Measurements from ENCODE around the gene REEP6. TPM values are rescaled to one million over a fixed set of nuclear protein-coding genes. Genes with fewer than 3 reads are reported as not detected.

The REEP6 gene
- total and polyA plus RNA-seq, 2 of the 8 experiments (the other 6 are each of a cell fraction or from before 2014, with no cell fraction given): 12.6 to 20.7 TPM

GRCh38 chr19:1490311-1491113 is 469 bp upstream of the REEP6 start, which contains the start of gene PCSK4 (continued):
- TF ChIP-seq SRF (IDR thresholded peaks at IDR 0.05; ENCODE audit: low read depth, low read length): no peak
- no peak; the same call in 1 of the 2 replicates for TF ChIP-seq CHD1 (IDR thresholded peaks at IDR 0.05; ENCODE audit: low read depth, low read length)
- TF ChIP-seq JUN (IDR thresholded peaks at IDR 0.05; ENCODE audit: low read depth, low read length): no peak
- no peak for TF ChIP-seq RXRA (IDR thresholded peaks at IDR 0.05; ENCODE audit: insufficient read depth, low read depth, low read length)
- no peak for TF ChIP-seq POLR2AphosphoS5 (IDR thresholded peaks at IDR 0.05; ENCODE audit: low read depth, low read length)
- TF ChIP-seq RAD21 (IDR thresholded peaks at IDR 0.05 in 1 of 2, conservative IDR thresholded peaks at IDR 0.05 in 1 of 2; ENCODE audit: low read depth in 2 of 2, low read length in 2 of 2): no peak
- no peak for TF ChIP-seq GTF2F1 (IDR thresholded peaks at IDR 0.05; ENCODE audit: borderline replicate concordance, low read depth, low read length)
- TF ChIP-seq CEBPB (IDR thresholded peaks at IDR 0.05; ENCODE audit: low read depth, low read length): peak; percentile 88
- TF ChIP-seq BACH1 (IDR thresholded peaks at IDR 0.05; ENCODE audit: low read length): no peak
- TF ChIP-seq SIX5 (IDR thresholded peaks at IDR 0.05; ENCODE audit: low read depth, low read length): no peak
- no peak for TF ChIP-seq KDM4A (IDR thresholded peaks at IDR 0.05; ENCODE audit: low read depth, low read length, severe bottlenecking)
- no peak for TF ChIP-seq POLR2A (IDR thresholded peaks at IDR 0.05; ENCODE audit: control extremely low read depth in 1 of 2, low read depth in 2 of 2, low read length in 2 of 2)
- TF ChIP-seq CBX8 (IDR thresholded peaks at IDR 0.05; ENCODE audit: borderline replicate concordance, low read depth, low read length): no peak
- no peak for TF ChIP-seq RBBP5 (IDR thresholded peaks at IDR 0.05; ENCODE audit: borderline replicate concordance, low read depth, low read length)

Data from H1 (cell line).